Muscle of back (tissue), 11 donors: Measurements from ENCODE around the gene EEA1. TPM values are rescaled to one million over a fixed set of nuclear protein-coding genes. Genes with fewer than 3 reads are reported as not detected.
A peak's percentile ranks its signal among the peaks of the same experiment; 100 is the strongest.
"Not testable (repeated sequence)": the region's sequence is repeated elsewhere in the genome, so short reads cannot be mapped to it uniquely, and the experiment has no call there.

Experiments used
- DNase-seq, 3 donors: peaks; one replicate each; pipeline versions ENCODE4 v3.0.0 to v3.0.0-alpha.2; 2013
- polyA plus RNA-seq, 10 donors: library from polyadenylated mRNA; unstranded; fragments of 120-200 nt; gene quantifications; one replicate each; pipeline ENCODE4 v1.2.1, GENCODE V29; 2013; ENCODE audit not compliant: insufficient read length in 10 of 10

The EEA1 gene
- polyA plus RNA-seq, 10 donors: 18.7 to 37.5 (median 21.9) TPM

- no peak for DNase-seq
Observed at GRCh38 chr12:92810370-92810769, 118.7 kb downstream of the EEA1 start.

DNA sequence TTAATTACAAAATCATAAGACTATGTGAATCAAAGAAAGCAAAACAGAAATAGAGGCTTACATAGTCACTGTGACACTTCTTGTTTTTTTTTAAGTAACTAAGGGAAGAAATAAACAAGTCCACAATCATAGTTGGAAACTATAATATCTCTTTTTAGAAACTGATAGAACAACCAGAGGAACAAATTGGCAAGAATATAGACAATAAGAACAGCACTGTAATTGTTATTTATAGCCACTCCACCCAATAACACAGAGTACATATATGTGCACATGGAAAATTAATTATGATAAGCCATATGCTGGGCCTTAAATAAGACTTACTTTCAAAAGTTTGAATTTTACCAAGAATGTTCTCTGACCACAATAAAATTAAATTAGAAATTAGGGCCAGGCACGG is 125.2 kb downstream of the EEA1 start:
- peak in 2 of 3 donors; percentile 7 to 42 for DNase-seq

DNA sequence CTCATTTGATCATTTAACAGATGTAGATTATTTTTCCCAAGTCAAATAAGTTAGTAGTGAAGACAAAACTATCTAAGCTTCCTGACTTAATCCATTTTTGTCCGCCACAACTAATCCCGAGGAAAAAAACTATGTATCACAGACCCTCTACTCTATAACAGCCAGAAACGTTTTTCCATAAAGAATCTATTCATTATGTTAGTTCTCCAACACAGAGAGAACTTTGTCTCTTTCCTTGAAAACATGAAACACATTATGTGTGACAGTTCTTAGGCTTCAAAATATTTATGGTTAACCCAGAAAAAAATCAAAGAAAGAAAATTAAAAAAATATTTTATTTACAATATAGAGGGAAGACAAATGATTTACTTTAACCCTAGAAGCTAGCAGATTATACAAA is 126.2 kb downstream of the EEA1 start:
- no peak for DNase-seq

GRCh38 chr12:92796650-92797049 is 132.4 kb downstream of the EEA1 start:
- DNase-seq: no peak

- DNase-seq: no peak
Observed at GRCh38 chr12:92794814-92795213, 134.3 kb downstream of the EEA1 start.

DNA sequence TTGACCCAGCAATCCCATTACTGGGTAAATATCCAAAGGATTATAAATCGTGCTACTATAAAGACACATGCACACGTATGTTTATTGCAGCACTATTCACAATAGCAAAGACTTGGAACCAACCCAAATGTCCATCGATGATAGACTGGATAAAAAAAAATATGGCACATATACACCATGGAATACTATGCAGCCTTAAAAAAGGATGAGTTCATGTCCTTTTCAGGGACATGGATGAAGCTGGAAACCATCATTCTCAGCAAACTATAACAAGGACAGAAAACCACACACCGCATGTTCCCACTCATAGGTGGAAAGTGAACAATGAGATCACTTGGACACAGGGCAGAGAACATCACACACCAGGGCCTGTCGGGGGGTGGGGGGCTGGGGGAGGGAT is 134.7 kb downstream of the EEA1 start:
- DNase-seq: not testable (repeated sequence)

DNA sequence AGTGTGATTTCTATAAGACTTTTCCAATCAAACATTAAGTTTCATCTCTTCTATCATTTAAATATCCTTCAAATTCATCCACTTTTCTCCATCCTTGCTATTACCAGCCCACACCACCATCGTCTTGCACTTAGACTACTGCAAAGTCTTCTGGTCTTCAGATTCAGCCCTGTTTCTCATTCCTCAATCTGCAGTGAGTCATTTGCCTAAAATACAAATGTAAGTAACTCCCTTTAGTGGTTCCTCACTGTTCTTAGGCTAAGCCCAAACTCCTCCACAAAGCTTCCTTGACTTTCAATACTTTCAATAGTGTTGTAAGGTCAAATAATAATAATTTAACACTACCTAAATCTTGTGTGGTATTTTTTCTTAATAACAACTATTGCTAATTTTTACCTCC is 143.1 kb downstream of the EEA1 start:
- DNase-seq: no peak

DNA sequence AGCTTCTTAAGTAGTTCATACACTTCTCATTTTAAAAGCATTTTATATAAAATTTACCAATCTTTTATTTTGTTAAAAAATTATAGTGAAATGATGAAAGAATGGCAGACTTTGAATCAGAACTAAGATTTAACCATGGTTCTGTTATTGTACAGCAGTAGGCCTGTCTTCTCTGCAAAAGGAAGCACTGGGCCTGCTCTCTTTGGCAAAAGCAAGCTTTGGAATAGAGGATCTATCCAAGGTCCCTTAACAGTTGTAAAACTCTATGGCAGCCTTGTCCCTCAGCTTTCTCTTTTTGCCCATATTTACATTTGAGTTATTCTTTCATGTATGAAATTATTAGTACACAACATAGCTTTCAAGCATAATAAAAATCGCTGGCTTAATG is 143.5 kb downstream of the EEA1 start:
- no peak for DNase-seq

GRCh38 chr12:92784797-92785562 is 144.1 kb downstream of the EEA1 start:
- DNase-seq: peak; percentile 43 to 65 (median 47)

GRCh38 chr12:92784356-92784755 is 144.7 kb downstream of the EEA1 start:
- no peak for DNase-seq

- no peak for DNase-seq
Observed at GRCh38 chr12:92779902-92780301, 149.2 kb downstream of the EEA1 start.

- peak in 1 of 3 donors; percentile 35 for DNase-seq
Observed at GRCh38 chr12:92778525-92778924, 150.6 kb downstream of the EEA1 start.

GRCh38 chr12:92775416-92775815 is 153.7 kb downstream of the EEA1 start:
- no peak for DNase-seq

- DNase-seq: no peak
Observed at GRCh38 chr12:92771001-92771400, 158.1 kb downstream of the EEA1 start.

- peak in 1 of 3 donors; percentile 60 for DNase-seq
Observed at GRCh38 chr12:92769124-92769901, 159.8 kb downstream of the EEA1 start.

GRCh38 chr12:92765871-92766270 is 163.2 kb downstream of the EEA1 start:
- no peak for DNase-seq

GRCh38 chr12:92764831-92765230 is 164.3 kb downstream of the EEA1 start:
- peak in 2 of 3 donors; percentile 48 to 82 for DNase-seq

- no peak for DNase-seq
Observed at GRCh38 chr12:92762773-92763172, 166.3 kb downstream of the EEA1 start.

DNA sequence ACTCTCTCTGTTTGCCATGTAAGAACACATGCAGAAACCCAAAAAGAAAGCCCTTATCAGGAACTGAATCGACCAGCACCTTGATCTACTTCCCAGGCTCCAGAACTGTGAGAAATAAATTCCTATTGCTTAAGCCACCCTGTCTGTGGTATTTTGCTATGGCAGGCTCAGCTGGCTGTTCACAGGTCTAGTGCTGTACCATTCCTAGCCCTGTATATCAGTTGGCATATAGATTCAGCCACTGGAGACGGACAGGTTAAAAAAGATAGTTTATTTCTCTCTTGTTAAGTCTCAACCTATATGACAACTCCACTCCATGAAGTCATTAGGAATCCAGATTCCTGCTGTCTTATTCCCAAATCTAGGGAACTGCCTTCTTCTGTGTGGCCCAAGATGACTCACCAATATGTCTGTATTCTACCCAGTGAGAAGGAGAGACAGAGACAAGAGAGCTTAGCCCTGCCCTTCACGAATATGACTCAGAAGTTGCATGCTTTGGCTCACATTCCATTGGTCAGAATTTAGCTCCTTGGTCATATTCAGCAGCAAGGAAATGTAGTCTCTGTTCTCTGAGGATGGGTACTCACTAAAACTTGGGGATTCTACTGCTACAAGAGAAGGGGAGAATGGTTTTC is 169.3 kb downstream of the EEA1 start:
- peak in 1 of 3 donors; percentile 85 for DNase-seq

- no peak for DNase-seq
Observed at GRCh38 chr12:92757597-92758121, 171.4 kb downstream of the EEA1 start.

GRCh38 chr12:92756898-92757596 is 172.0 kb downstream of the EEA1 start:
- DNase-seq: peak in 1 of 3 donors; percentile 58
